Hematopoietic multipotent progenitor cell treated with erythropoietin and hydrocortisone succinate and interleukin-3 and kit ligand, for 15 days (in vitro differentiated cells): ENCODE results near the gene SRSF1.
"Not testable (repeated sequence)": the region's sequence is repeated elsewhere in the genome, so short reads cannot be mapped to it uniquely, and the experiment has no call there.

ENCODE experiments used
- DNase-seq: peaks from one replicate; pipeline ENCODE4 v3.0.0-alpha.2; 2015; ENCODE audit warnings: low spot score

SRSF1 gene, protein sequence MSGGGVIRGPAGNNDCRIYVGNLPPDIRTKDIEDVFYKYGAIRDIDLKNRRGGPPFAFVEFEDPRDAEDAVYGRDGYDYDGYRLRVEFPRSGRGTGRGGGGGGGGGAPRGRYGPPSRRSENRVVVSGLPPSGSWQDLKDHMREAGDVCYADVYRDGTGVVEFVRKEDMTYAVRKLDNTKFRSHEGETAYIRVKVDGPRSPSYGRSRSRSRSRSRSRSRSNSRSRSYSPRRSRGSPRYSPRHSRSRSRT

DNA sequence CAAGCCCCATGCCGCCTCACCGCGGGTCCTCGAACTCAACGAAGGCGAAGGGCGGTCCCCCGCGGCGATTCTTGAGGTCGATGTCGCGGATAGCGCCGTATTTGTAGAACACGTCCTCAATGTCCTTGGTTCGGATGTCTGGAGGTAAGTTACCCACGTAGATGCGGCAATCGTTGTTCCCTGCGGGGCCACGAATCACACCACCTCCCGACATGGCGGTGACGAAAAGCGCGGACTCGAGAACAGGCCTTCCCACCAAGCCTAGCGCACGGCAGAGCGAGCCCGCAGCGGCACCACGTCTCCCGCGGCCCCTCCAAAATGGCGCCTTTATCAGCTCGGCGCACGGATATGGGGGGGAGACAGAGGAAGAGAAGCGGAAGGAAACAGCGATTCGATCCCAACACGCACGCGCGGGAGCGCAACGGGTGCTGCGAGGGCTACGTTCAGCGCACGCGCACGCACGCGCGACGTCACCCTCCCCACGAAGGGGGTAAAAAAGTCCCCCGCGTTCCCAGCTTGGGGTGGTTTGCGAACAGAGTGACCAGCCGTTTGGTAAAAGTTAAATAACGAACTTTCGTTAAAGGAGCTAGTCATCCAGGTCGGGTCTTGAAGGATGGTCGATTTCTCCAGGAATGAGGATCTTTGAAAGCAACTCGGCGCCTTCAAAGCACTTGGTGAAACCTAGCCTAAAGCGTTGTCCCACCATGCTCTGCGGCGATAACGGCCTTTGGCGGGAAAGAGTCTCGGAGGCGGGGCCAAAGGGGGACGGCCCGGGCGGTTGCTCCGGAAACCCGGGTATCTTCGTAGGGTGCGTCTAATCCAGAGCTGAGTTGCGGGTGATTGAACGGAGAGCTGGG lies at the start of gene SRSF1:
Gene SRSF1 (minus strand): TSS at position 323 of the 857 bp plus-strand sequence. CDS start 109 bp downstream, at position 214.
- DNase-seq = peak; percentile 98

DNA sequence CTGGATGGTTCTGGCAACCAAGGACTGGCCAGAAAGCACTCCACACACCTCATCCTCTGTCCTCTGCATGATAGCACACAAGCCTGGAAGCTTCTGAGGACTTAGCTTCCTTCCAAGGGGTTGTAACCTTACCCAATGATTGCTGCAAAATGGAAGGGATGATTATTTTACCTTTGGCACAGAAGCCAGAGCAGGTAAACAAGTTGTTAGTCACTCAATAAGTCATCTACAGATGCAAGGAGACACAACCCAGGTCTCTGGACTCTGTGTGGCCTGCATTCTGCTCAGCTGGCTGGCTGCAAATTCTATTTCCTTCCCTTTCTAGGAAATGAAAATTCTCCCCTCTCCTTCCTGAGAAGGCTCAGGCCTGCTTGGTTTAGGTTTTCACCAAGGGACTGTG lies 49.4 kb upstream of the SRSF1 start:
- DNase-seq = no peak

DNA sequence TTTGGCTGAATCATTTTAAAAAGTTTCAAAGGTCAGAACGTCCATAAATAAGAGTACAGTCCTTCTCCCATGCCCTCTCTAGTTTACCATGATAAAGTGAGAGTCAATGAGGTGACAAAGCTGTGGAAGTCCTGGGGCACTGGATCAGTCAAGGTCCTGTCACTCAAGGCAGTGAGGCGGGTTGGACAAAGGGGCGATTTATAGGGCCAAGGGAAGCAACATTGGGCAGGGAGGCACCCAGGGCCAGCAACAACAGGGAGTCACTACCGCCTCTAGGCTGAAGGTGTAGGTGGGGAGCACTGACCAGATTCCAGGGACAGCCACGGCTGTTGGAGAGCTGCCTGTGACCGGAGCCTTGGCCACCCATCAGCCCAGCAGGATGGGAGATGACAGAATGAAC lies 47.6 kb upstream of the SRSF1 start:
- no peak for DNase-seq

DNA sequence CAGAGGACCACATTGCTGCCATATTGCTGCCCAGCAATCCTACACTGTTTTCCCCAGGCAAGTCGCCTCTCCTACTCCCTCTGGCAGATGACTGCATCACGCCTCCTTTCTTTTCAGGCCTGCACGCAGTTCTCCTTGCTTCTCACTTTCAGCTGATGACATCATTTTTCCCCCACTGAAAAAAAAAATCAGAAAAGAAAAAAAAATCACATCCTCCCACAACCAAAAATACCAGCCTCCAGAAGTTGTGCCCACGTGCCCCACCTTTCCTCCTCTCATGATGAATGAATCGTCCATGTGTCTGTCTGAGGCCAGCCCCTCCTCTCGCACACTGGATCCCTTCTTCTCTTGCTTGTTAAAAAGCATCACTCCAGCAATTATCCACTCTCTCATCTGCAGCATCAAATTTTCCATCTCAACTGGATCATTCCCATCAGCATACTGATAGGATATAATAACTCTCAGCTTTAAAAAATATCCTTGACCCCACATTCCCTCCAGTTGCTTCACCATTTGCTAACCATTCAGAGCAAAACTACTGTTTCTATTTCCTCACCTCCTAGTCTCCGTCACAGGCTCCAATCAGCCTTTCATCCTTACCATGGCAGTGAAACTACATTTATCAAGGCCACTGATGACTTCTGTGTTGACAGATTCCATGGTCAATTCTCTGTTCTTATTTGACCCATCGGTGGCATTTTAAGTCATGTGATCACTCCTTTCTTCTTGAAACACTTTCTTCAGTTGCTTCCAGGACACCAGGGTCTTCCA lies 46.1 kb upstream of the SRSF1 start:
- DNase-seq = no peak

DNA sequence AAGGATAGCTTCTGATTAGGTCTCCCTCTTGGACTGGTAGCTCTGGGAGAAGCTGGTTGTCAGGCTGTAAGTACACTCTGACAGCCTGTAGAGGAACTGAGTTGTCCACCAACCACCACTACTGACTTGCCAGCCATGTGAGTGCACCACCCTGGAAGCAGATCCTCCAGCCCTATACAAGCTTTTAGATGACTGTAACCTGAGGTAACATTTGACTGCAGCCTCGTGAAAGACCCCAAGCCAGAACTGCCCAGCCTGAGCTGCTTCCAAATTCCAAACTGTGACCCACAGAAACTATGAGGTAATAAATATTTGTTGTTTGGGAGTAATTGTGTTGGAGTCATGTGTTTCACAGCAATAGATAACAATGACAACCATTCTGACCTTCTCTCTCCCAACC lies 45.4 kb upstream of the SRSF1 start:
- DNase-seq = no peak

DNA sequence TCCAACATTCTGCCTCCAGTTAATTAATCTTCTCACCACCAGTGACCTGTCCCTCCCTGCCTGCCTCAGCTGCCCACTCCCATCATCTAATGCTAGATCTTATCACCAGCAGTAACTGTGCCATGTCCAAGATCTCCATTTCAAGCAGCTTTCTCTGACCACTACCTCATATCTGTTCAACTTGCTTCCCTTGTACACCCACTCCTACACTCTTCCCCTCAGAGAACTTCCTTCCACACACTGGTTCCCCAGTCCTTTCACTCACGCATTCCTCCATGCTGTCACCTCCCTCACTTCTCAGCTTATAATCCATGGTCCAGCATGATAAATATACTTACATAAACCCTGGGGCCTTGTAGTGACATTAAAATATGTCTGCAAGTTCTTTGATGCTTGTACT lies 44.4 kb upstream of the SRSF1 start:
- DNase-seq = no peak

DNA sequence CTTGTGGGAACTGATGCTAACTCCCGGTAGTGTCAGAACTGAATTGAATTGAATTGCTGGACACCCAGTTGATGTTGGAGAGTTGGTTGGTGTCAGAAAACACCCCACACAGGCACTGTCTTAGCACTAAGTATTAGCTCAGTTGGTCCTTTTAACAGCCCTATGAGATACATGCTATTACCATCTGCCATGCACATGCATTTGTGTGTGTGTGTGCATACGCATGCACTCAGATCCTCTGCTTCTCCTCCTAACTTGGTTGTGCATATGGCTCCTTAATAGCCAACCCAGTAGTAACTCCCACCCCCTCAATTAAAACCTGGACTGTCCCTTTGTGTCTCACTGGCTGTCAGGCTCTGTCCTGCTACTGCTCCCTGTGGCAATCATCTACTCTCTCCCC lies 43.9 kb upstream of the SRSF1 start:
- DNase-seq = no peak

DNA sequence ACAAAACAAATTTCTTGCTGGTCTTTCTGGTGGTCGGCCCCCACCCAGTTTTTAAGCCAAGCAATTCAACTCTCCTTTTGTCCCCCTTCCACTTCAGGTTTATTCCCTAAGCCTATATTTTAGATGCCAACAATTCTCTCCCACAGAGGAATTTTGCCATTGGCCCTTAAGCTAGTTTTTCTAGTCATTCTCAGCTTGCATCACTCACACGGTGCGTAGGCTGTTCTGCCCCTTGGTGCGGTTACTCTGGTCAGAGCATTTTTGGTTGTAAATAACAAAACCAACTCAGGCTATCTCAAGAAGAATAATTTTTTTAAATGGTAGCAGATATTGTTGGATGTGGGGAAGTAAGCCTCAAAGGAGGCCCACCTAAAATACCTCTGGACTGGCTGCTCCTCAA lies 42.5 kb upstream of the SRSF1 start:
- no peak for DNase-seq

DNA sequence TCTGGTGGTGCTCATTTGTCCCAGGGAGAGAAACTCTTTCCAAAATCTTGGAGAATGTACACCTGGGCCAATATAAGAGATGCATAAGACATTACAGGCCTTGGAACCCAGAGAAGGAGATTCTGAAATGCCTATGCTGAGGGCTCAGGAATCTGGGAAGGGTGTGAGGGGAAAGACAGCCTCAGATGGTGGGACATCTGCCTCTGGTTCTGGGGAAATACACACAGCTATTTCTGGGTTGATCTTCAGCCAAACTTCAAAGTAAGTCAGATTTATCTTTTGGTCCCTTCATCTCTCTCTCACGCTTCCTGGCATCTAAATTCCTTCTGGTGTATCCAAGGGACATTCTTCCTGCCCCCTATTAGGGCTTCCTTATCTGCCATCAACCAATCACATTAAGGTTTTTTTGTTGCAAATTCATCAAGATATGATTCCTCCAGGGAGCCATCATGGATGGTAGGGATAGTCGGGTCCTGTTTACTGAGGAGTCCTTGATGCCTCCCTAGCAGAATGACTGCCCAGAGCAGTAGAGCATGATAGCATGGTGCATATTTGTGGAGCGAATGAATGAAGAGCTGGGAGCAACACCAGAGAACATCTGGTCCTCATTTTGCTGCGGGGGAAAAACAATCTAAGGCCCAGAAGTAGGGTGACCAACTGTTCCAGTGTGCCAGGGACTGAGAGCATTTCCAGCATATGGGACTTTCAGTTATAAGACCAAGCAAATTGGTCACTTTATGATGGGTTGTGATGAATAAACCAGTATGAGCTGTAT lies 40.5 kb upstream of the SRSF1 start:
- DNase-seq = no peak

DNA sequence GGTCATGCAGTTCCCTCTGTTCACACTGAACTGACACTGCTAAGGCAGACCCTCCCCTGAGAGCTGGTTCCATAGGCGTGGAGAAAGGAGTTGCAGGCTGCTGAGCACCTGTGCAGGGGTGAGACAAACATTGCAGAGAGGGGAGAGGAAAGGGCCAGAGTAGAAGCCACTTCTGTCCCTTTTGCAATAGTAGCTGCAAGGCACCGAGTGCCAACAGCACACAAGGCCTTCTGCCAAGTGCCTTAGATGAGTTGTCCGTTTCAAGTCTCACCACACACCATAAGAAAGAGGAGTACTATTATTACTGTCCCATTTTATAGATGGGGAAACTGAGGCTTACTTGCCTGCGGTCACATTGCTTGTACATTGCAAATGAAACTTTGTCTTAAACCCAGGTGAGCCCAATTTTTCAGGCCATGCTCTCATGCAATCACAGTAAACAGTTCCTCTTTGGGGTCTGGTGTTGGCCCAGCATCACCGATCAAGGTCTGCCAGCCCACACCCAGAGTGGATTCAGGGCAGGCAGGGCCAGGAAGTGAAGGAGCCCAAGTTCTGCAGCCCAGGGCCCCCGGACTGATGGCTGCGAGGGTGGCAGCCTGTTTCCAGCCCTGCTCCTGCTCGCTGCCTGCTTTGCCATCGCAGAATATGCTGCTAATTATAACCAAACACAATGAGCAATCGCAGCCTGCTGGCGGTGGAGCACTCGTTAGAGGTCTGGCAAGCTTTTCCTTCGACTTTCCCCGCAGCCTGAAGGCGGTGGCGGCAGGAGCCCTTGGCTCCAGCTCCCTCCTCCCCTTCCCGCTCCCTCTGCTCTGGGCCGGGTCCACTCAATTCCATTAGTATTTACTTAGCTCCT lies 39.4 kb upstream of the SRSF1 start:
- no peak for DNase-seq

DNA sequence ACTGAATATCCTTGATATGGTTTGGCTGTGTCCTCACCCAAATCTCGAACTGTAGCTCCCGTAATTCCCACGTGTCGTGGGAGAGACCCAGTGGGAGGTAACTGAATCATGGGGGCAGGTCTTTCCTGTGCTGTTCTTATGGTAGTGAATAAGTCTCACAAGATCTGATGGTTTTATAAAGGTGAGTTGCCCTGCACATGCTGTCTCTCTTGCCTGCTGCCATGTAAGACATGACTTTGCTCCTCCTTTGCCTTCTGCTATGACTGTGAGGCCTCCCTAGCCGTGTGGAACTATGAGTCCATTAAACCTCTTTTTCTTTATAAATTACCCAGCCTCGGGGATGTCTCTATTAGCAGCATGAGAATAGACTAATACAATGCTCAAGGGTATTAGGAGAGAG lies 37.2 kb upstream of the SRSF1 start:
- not testable (repeated sequence) for DNase-seq

DNA sequence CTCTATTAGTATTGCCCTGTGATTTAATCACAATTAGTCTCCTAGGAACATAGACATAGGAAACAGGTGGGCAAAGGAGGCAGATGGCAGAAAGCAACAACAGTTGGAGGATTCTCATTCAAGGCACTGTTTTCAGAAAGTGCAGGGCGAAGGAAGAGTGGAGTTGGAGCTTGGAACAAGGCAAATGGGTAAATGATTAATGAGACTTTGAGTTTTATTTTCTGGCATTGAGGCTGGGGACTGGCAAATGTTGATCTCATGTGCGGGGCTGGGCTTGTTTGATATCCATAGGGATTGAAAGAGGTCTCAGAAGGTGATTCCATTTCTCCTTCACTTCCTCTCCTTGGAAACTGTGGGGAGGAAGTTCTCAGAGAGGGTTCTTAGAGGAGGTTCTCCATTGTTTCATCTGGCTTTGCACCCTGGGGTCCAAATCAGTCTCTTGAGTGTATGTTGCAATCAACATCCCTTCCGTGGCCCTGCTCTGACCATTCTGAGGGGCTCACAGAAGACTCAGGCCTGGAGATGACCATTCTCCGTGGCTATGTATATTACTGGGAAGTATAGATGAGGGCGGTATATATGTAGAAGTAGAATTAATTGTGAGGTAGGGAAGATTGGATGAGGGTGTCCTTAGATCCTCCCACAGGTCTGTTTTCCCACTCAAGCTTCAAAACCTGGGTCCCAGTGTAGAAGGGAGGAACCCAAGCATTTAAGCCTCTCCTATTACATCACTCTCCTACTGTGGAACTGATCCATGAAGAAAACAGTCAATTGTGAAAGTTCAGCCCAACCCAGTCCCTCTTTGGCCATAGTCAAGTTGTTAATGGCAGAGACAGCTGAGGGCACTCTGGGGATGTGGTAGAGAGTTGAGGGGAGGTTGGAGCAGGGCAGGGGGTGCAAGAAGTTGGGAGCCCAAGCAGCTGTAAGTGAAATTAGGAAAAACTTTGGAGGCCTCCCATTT lies 36.5 kb upstream of the SRSF1 start:
- no peak for DNase-seq

DNA sequence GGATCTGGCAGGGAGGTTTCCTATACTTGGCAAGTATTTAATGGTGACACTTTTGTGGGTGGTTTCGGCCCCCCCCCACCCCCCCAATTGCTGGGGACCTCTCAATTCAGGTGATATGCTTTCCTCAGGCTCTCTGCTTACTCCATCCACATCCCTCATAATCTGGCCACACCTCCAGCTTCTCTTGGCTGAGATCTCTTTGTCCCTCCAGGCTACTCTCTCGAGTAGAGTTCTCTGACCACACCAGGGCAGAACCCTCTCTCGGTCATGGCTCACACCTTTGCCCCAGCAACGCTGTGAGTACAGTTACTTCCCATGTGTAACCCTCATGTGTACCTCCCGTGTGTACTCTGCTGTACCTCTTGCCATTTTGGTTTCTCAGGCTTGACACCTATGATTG lies 34.1 kb upstream of the SRSF1 start:
- no peak for DNase-seq

DNA sequence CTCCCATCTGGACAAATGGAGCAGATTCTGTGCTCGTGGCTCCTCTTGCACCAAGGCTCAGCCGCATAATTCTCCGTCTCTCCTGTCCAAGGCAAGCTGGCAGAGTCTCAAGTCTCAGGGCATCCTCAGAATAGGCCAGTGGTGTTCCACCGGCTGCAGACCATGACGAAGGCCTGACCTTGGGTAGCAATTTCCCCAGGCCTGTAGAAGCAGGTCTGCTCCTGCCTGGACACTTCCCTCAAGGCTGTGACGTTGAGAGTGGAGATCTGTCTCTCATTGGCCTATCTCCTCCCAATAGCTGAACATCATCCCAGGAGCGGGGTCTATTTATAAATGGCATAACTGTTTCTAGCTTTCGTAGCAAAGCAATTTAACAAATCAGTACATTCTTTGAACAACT lies 33.3 kb upstream of the SRSF1 start:
- no peak for DNase-seq

DNA sequence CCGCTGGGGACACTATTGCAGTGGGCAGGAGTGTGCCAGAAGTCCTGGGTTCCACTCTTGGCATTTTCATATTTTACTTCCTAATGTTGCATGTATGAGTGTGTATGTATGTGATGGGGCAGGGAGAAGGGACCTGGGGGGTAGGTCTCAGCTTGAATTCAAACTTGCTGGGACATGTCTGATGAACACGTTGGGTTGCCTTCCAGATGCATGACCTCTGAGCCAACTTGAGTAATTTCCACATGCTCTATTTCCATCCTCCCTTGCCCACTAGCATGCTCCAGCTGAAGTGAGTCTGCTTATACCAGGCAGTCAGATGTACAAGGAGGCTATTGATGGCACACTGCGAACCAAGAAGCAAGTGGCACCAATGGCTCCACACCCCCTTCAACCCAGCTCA lies 32.9 kb upstream of the SRSF1 start:
- no peak for DNase-seq

DNA sequence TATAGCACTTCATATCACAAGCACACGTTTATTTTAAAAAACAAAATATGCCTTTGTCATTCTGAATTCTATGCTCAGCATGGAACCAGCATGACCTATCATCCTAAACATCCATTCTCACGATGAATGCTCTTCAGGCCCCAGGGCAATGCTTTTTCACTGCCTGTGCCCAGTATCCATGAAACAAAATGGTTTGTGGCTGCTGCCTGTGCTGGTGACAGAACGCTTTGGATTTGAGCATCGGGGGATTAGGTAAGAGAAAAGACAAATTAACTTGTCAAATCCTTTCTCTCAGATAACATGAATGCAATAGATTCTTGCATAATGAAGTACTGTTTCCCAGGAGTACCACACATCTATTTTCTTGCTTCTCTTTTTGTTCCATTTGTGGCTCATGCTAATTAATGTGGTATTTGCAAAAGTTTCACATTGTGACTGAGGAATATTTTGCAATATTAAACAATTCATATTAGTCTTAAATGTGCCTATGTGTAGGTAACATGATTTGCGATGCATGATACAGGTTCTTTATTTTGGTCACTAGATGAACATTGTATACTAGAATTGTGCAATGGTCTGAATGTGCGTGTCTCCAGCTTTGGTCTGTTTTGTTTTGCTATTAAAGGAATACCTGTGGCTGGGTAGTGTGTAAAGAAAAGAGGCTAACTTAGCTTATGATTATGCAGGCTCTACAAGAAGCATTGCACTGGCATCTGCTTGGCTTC lies 25.8 kb upstream of the SRSF1 start:
- no peak for DNase-seq

DNA sequence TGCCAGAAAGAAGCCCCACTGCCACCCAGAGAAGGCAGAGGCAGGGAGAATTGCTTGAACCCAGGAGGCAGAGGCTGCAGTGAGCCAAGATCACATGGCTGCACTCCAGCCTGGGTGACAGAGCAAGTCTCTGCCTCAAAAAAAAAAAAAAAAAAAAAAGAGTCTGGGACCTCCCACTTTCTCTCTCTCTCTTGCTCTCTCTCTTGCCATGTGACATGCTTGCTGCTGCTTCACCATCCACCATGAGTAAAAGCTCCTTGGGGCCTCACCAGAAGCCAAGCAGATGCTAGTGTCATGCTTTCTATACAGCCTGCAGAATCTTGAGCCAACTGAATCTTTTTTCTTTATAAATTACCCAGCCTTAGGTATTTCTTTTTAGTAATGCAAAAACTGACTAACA lies 21.5 kb upstream of the SRSF1 start:
- DNase-seq = peak; percentile 40

DNA sequence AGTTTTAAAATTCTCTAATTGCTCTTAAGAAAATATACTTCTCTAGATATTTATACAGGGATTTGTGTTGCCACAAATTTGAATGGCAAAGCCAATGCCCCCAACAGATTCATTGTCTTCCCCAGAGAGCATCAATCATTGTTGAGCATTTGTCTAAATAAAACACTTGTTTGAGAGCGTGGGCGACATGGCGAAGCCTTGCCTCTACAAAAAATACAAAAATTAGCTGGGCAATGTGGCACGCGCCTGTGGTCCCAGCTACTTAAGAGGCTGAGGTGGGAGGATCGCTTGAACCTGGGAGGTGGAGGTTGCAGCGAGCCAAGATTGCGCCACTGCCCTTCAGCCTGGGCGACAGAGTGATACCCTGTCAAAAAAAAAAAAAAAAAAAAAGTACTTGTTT lies 13.4 kb upstream of the SRSF1 start:
- DNase-seq = no peak

DNA sequence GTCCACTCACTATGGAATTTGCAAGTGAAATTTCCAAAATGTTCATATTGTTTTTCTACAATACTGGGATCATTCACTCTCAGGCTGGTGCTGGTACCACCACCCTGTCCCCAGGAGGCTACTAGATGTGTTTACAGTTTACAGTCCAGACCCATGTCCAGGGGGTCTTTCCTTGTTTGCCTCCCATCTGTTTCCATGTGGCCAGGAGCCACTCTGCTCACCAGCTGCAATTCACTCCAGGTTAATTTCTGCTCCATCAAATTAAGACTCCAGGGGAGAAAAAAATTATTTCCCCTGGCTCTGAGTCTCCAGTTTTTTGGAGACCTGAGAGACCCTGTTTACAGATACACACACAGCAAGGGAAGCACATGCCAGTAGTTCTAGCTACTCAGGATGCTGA lies 12.5 kb upstream of the SRSF1 start:
- DNase-seq = no peak
